ENCODE results near the gene STIL. TPM values are rescaled to one million over a fixed set of nuclear protein-coding genes. Genes with fewer than 3 reads are reported as not detected.

STIL gene
- total RNA-seq, 1 experiment from 2014 or later: 16.6 TPM

- DNase-seq (ENCODE audit: low read depth): no peak
These were observed 87.1 kb downstream of the STIL start for GRCh38 chr1:47226839-47227215.

GRCh38 chr1:47226121-47226838, 87.7 kb downstream of the STIL start:
- in situ Hi-C loops (cut with HindIII; ENCODE audit: low pct_unique_long_range_greater_than_20kb, low sequenced_read_pairs): no loop called here

More at GRCh38 chr1:47226839-47227215, 87.1 kb downstream of the STIL start:
- in situ Hi-C loops (cut with HindIII; ENCODE audit: low pct_unique_long_range_greater_than_20kb, low sequenced_read_pairs): no loop called here

GRCh38 chr1:47225430-47226100, 88.4 kb downstream of the STIL start:
- no peak for DNase-seq (ENCODE audit: low read depth)
- in situ Hi-C loops (cut with HindIII; ENCODE audit: low pct_unique_long_range_greater_than_20kb, low sequenced_read_pairs): no loop called here

More at GRCh38 chr1:47226121-47226838, 87.7 kb downstream of the STIL start:
- DNase-seq (ENCODE audit: low read depth): no peak

GRCh38 chr1:47224676-47225399, 89.1 kb downstream of the STIL start:
- in situ Hi-C loops (cut with HindIII; ENCODE audit: low pct_unique_long_range_greater_than_20kb, low sequenced_read_pairs): no loop called here
- no peak for DNase-seq (ENCODE audit: low read depth)

GRCh38 chr1:47223921-47224675, 89.8 kb downstream of the STIL start:
- in situ Hi-C loops (cut with HindIII; ENCODE audit: low pct_unique_long_range_greater_than_20kb, low sequenced_read_pairs): no loop called here

GRCh38 chr1:47223174-47223920, 90.6 kb downstream of the STIL start:
- no peak for DNase-seq (ENCODE audit: low read depth)
- in situ Hi-C loops (cut with HindIII; ENCODE audit: low pct_unique_long_range_greater_than_20kb, low sequenced_read_pairs): no loop called here

More at GRCh38 chr1:47223921-47224675, 89.8 kb downstream of the STIL start:
- DNase-seq (ENCODE audit: low read depth): no peak

- DNase-seq (ENCODE audit: low read depth): no peak
- in situ Hi-C loops (cut with HindIII; ENCODE audit: low pct_unique_long_range_greater_than_20kb, low sequenced_read_pairs): no loop called here
These were observed 91.5 kb downstream of the STIL start for GRCh38 chr1:47222476-47222875.

- in situ Hi-C loops (cut with HindIII; ENCODE audit: low pct_unique_long_range_greater_than_20kb, low sequenced_read_pairs): no loop called here
- DNase-seq (ENCODE audit: low read depth): no peak
These were observed 94.2 kb downstream of the STIL start for GRCh38 chr1:47219590-47220220.

- in situ Hi-C loops (cut with HindIII; ENCODE audit: low pct_unique_long_range_greater_than_20kb, low sequenced_read_pairs): no loop called here
- DNase-seq (ENCODE audit: low read depth): no peak
These were observed 94.9 kb downstream of the STIL start for GRCh38 chr1:47219001-47219400.

- in situ Hi-C loops (cut with HindIII; ENCODE audit: low pct_unique_long_range_greater_than_20kb, low sequenced_read_pairs): no loop called here
- DNase-seq (ENCODE audit: low read depth): no peak
These were observed 97.5 kb downstream of the STIL start for GRCh38 chr1:47216278-47217059.

- in situ Hi-C loops (cut with HindIII; ENCODE audit: low pct_unique_long_range_greater_than_20kb, low sequenced_read_pairs): no loop called here
- DNase-seq (ENCODE audit: low read depth): no peak
These were observed 98.2 kb downstream of the STIL start for GRCh38 chr1:47215713-47216112.

GRCh38 chr1:47214549-47214948, 99.4 kb downstream of the STIL start:
- no peak for DNase-seq (ENCODE audit: low read depth)
- in situ Hi-C loops (cut with HindIII; ENCODE audit: low pct_unique_long_range_greater_than_20kb, low sequenced_read_pairs): no loop called here

- no peak for DNase-seq (ENCODE audit: low read depth)
- in situ Hi-C loops (cut with HindIII; ENCODE audit: low pct_unique_long_range_greater_than_20kb, low sequenced_read_pairs): no loop called here
These were observed 100.5 kb downstream of the STIL start for GRCh38 chr1:47213230-47213963.

GRCh38 chr1:47212636-47213229, 101.2 kb downstream of the STIL start:
- in situ Hi-C loops (cut with HindIII; ENCODE audit: low pct_unique_long_range_greater_than_20kb, low sequenced_read_pairs): no loop called here
- DNase-seq (ENCODE audit: low read depth): no peak

GRCh38 chr1:47211796-47212269, 102.1 kb downstream of the STIL start:
- in situ Hi-C loops (cut with HindIII; ENCODE audit: low pct_unique_long_range_greater_than_20kb, low sequenced_read_pairs): no loop called here
- DNase-seq (ENCODE audit: low read depth): no peak

- DNase-seq (ENCODE audit: low read depth): no peak
- in situ Hi-C loops (cut with HindIII; ENCODE audit: low pct_unique_long_range_greater_than_20kb, low sequenced_read_pairs): no loop called here
These were observed 103.3 kb downstream of the STIL start for GRCh38 chr1:47210666-47211065.
